SJCRH30 (cell line): Measurements from ENCODE around the gene CNTD1. TPM values are rescaled to one million over a fixed set of nuclear protein-coding genes. Genes with fewer than 3 reads are reported as not detected.
A peak's percentile ranks its signal among the peaks of the same experiment; 100 is the strongest.

Source experiments
- DNase-seq, 2 experiments: peaks; one replicate each; pipeline ENCODE4 v3.0.0-alpha.2; 2015 to 2020
- H3K27ac ChIP-seq: fragments of 250-450 bp; sonication (Bioruptor Pico); 2 replicates; pipeline ENCODE4 v1.5.1; 2020; ENCODE audit warnings: mild to moderate bottlenecking, moderate library complexity
- H3K27me3 ChIP-seq: fragments of 250-450 bp; sonication (Bioruptor Pico); 2 replicates; pipeline ENCODE4 v1.5.1; 2020; ENCODE audit warnings: mild to moderate bottlenecking, moderate library complexity
- H3K36me3 ChIP-seq: fragments of 250-450 bp; sonication (Bioruptor Pico); 2 replicates; pipeline ENCODE4 v1.5.1; 2020; ENCODE audit warnings: mild to moderate bottlenecking, moderate library complexity
- H3K4me1 ChIP-seq: fragments of 250-450 bp; sonication (Bioruptor Pico); 2 replicates; pipeline ENCODE4 v1.5.1; 2020; ENCODE audit warnings: mild to moderate bottlenecking, moderate library complexity
- H3K4me3 ChIP-seq: fragments of 250-450 bp; sonication (Bioruptor Pico); 2 replicates; pipeline ENCODE4 v1.5.1; 2020; ENCODE audit warnings: mild to moderate bottlenecking, moderate library complexity
- H3K9me3 ChIP-seq: fragments of 250-450 bp; sonication (Bioruptor Pico); replicated peaks from 2 replicates; pipeline ENCODE4 v1.5.1; 2020; ENCODE audit warnings: mild to moderate bottlenecking, moderate library complexity
- total RNA-seq: library from RNA; depleted of rRNA; stranded (reverse); fragments of >200 nt; shearing (Covaris generic); gene quantifications from 2 replicates; pipeline ENCODE4 v1.2.3, GENCODE V29; 2014

The CNTD1 gene
- total RNA-seq, 1 experiment from 2014 or later = 0.10 TPM

GRCh38 chr17:42773290-42774035 is 25.2 kb upstream of the CNTD1 start, which contains the start of gene VPS25:
VPS25 (plus strand) TSS chr17:42773449; CDS start chr17:42773476, 27 bp downstream.
- no peaks in the 10 kb centered on the region for H3K9me3 ChIP-seq
- DNase-seq = peak; percentile 84 to 89
- peak within 1 kb of the TSS; percentile 74 for H3K4me3 ChIP-seq
- H3K4me1 ChIP-seq = peaks cover 9% of the 10 kb centered on the region; the same call in 1 of the 2 replicates
- H3K27me3 ChIP-seq = no peaks in the 10 kb centered on the region
- H3K36me3 ChIP-seq = peaks cover 8% of the 10 kb centered on the region; the same call in 1 of the 2 replicates
- peak within 1 kb of the TSS; percentile 71 for H3K27ac ChIP-seq

- Histone ChIP-seq H3K27ac (peak overlapping the region; percentile 71), H3K36me3 (peaks cover 12% of the 10 kb centered on the region), H3K4me3 (peak overlapping the region; percentile 74), H3K4me1 (peaks cover 9% of the 10 kb centered on the region; the same call in 1 of the 2 replicates), H3K9me3 (no peaks in the 10 kb centered on the region), H3K27me3 (no peaks in the 10 kb centered on the region)
- no peak for DNase-seq
Observed at GRCh38 chr17:42774066-42774745, 24.5 kb upstream of the CNTD1 start.

GRCh38 chr17:42775534-42776098 is 23.0 kb upstream of the CNTD1 start:
- Histone ChIP-seq H3K27me3 (no peaks in the 10 kb centered on the region), H3K9me3 (no peaks in the 10 kb centered on the region), H3K36me3 (peaks cover 13% of the 10 kb centered on the region), H3K4me3 (no peak overlapping the region), H3K27ac (no peak overlapping the region), H3K4me1 (peaks cover 9% of the 10 kb centered on the region; the same call in 1 of the 2 replicates)
- DNase-seq = no peak

DNA sequence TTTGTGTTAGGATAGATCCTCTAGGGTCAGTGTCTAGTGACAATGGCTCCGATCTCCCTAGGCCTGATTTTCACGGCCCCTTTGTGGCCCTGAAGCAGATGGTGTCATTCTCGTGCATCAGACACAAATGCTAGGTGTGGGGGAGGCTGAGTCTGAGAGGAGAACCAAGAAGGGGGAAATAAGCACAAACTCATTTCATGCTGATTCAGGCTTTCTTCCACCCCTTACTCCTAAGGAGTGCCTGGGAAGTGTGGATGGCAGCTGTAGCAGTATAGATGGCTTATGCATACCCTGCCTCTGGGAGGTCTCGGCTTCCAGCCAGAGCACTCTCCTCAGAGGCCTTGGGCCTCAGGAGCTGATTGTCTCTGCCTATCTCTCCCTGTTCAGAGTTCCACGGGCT is 20.1 kb upstream of the CNTD1 start:
- Histone ChIP-seq H3K4me1 (peaks cover 9% of the 10 kb centered on the region; the same call in 1 of the 2 replicates), H3K9me3 (no peaks in the 10 kb centered on the region), H3K27me3 (no peaks in the 10 kb centered on the region), H3K4me3 (no peak overlapping the region), H3K27ac (no peak overlapping the region), H3K36me3 (peaks cover 13% of the 10 kb centered on the region)
- DNase-seq = no peak

DNA sequence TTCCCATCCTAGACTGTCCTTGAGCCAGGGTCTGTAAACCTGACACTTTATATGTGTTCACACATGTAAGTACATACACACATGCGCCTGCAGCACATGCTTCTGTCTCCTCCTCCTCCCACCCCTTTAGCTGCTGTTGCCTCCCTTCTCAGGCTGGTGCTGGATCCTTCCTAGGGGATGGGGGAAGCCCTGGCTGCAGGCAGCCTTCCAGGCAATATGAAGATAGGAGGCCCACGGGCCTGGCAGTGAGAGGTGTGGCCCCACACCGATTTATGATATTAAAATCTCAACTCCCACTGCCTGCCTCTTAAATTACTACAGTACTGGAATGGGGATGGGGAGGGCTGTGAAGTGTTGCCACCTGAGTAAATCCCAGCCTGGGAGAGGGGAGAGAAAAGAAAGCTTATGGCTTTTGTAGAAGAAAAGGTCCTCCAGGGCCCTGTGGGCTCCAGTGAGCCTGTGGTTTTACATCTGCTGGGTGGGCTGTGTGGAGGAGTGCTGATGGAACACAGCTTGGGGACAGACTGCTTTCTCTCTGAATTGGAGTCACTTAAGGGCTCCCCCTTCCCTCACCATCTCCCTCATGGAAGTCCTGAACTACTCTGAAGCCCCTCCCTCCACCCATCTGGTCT is 19.2 kb upstream of the CNTD1 start:
- Histone ChIP-seq H3K27ac (no peak overlapping the region), H3K36me3 (peaks cover 13% of the 10 kb centered on the region), H3K4me3 (no peak overlapping the region), H3K9me3 (no peaks in the 10 kb centered on the region), H3K4me1 (peaks cover 5% of the 10 kb centered on the region; the same call in 1 of the 2 replicates), H3K27me3 (no peaks in the 10 kb centered on the region)
- DNase-seq = no peak

- no peaks in the 10 kb centered on the region for H3K27me3 ChIP-seq
Observed at GRCh38 chr17:42779936-42780850, 18.5 kb upstream of the CNTD1 start, which contains the start of gene WNK4. WNK4 (plus strand) TSS chr17:42780610; CDS start chr17:42780699, 89 bp downstream.

DNA sequence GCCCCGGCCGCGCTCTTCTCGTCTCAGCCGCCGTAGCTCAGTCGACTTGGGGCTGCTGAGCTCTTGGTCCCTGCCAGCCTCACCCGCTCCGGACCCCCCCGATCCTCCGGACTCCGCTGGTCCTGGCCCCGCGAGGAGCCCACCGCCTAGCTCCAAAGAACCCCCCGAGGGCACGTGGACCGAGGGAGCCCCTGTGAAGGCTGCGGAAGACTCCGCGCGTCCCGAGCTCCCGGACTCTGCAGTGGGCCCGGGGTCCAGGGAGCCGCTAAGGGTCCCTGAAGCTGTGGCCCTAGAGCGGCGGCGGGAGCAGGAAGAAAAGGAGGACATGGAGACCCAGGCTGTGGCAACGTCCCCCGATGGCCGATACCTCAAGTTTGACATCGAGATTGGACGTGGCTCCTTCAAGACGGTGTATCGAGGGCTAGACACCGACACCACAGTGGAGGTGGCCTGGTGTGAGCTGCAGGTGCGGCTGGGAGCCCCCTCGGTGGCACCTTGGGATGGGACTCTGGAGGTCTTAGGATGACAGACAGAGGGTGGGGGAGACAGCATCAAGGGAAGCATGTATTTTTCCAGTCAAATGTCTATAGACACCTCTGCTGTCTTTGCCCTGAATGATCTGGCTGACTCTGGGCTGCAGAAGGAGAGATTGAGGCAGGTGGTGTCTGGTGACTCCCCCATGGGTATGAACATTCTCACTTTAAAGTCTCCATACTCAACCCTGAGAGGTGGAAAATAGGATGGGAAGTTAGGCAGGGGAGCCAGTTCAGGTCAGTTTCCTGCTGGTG is 17.6 kb upstream of the CNTD1 start:
- H3K36me3 ChIP-seq = peaks cover 10% of the 10 kb centered on the region
- no peak overlapping the region for H3K27ac ChIP-seq
- no peaks in the 10 kb centered on the region; the same call in 1 of the 2 replicates for H3K9me3 ChIP-seq
- DNase-seq = no peak
- no peak overlapping the region for H3K4me3 ChIP-seq
- no peaks in the 10 kb centered on the region for H3K27me3 ChIP-seq
- H3K4me1 ChIP-seq = no peaks in the 10 kb centered on the region

More at GRCh38 chr17:42779936-42780850, 18.5 kb upstream of the CNTD1 start, which contains the start of gene WNK4:
- Histone ChIP-seq H3K4me3 (no peak within 1 kb of the TSS), H3K36me3 (peaks cover 13% of the 10 kb centered on the region), H3K4me1 (no peaks in the 10 kb centered on the region), H3K9me3 (no peaks in the 10 kb centered on the region), H3K27ac (no peak within 1 kb of the TSS)
- DNase-seq = no peak

DNA sequence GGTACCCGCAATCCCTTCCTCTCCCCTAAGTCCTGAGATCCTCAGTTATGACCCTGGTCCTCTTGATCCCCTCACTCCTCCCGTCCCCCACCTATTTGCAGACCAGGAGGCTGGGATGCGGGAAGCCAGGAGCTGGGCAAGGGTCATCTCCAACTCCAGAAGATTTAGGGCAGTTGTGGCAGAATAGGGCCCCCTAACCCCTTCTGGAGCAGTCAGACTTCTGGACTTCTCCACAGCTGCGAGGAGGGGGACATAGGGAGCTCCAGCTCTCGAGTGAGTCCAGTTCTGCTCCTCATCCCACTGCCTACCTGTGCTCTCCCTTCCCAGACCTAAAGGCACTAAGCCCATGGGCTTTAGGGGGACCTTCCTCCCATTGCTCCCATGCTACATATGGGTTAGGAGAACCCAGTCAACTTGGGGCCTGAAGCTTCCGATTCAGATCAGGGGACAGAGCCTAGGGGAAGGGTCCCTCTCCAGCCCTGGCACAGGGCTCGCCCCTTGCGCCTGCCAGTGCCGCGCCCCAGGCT is 17.0 kb upstream of the CNTD1 start:
- no peak overlapping the region for H3K4me3 ChIP-seq
- no peaks in the 10 kb centered on the region for H3K27me3 ChIP-seq
- H3K27ac ChIP-seq = no peak overlapping the region
- H3K9me3 ChIP-seq = no peaks in the 10 kb centered on the region; the same call in 1 of the 2 replicates
- no peak for DNase-seq
- peaks cover 9% of the 10 kb centered on the region for H3K36me3 ChIP-seq
- H3K4me1 ChIP-seq = no peaks in the 10 kb centered on the region

GRCh38 chr17:42782166-42783061 is 16.2 kb upstream of the CNTD1 start:
- no peaks in the 10 kb centered on the region; the same call in 1 of the 2 replicates for H3K9me3 ChIP-seq
- peaks cover 8% of the 10 kb centered on the region for H3K36me3 ChIP-seq
- no peak overlapping the region for H3K4me3 ChIP-seq
- no peaks in the 10 kb centered on the region; the same call in 1 of the 2 replicates for H3K27me3 ChIP-seq
- no peaks in the 10 kb centered on the region for H3K4me1 ChIP-seq
- no peak overlapping the region for H3K27ac ChIP-seq
- no peak for DNase-seq

- no peaks in the 10 kb centered on the region; the same call in 1 of the 2 replicates for H3K9me3 ChIP-seq
- no peak overlapping the region for H3K27ac ChIP-seq
- no peaks in the 10 kb centered on the region for H3K4me1 ChIP-seq
- no peak for DNase-seq
- no peak overlapping the region for H3K4me3 ChIP-seq
- H3K27me3 ChIP-seq = no peaks in the 10 kb centered on the region; the same call in 1 of the 2 replicates
- H3K36me3 ChIP-seq = peaks cover 4% of the 10 kb centered on the region; the same call in 1 of the 2 replicates
Observed at GRCh38 chr17:42783062-42783790, 15.4 kb upstream of the CNTD1 start.

DNA sequence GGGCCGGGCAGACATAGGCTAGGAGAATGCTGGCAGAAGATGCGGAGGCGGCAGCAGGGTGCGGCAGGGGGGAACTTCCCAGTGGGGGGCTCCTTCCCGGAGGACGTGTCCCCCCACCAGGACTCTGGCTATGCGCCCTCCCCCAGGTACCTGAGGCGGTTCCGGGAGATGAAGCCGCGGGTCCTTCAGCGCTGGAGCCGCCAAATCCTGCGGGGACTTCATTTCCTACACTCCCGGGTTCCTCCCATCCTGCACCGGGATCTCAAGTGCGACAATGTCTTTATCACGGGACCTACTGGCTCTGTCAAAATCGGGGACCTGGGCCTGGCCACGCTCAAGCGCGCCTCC is 14.9 kb upstream of the CNTD1 start:
- Histone ChIP-seq H3K27ac (no peak overlapping the region), H3K36me3 (peaks cover 4% of the 10 kb centered on the region; the same call in 1 of the 2 replicates), H3K27me3 (no peaks in the 10 kb centered on the region; the same call in 1 of the 2 replicates), H3K9me3 (no peaks in the 10 kb centered on the region; the same call in 1 of the 2 replicates), H3K4me3 (no peak overlapping the region), H3K4me1 (no peaks in the 10 kb centered on the region)
- DNase-seq = no peak
